ENCODE measurements around the gene RHBDL3. TPM values are rescaled to one million over a fixed set of nuclear protein-coding genes. Genes with fewer than 3 reads are reported as not detected.

RHBDL3 gene
- total RNA-seq, 4 donors from 2014 or later, result 0.29 to 3.8 (median 2.4) TPM; not detected in 1

- Histone ChIP-seq H3K27me3 (no peaks in the 10 kb centered on the region), H3K36me3 (no peaks in the 10 kb centered on the region), H3K4me3 (no peak overlapping the region), H3K27ac (no peak overlapping the region), H3K9me3 (no peaks in the 10 kb centered on the region), H3K4me1 (no peaks in the 10 kb centered on the region)
- intact Hi-C loops (cut with DNase I; ENCODE audit: low total_unique reads), result no loop called here
- DNase-seq, result peak; percentile 81
- TF ChIP-seq POLR2A (IDR thresholded peaks at IDR 0.05), result no peak
- peak; percentile 93 to 97 (median 96) for TF ChIP-seq CTCF (IDR thresholded peaks at IDR 0.05)
These were observed 12.5 kb upstream of the RHBDL3 start for GRCh38 chr17:32253117-32253611.

GRCh38 chr17:32256012-32256700, 9.5 kb upstream of the RHBDL3 start:
- Histone ChIP-seq H3K4me3 (no peak overlapping the region), H3K9me3 (no peaks in the 10 kb centered on the region), H3K27me3 (no peaks in the 10 kb centered on the region), H3K27ac (no peak overlapping the region), H3K36me3 (no peaks in the 10 kb centered on the region), H3K4me1 (no peaks in the 10 kb centered on the region)
- intact Hi-C loops (cut with DNase I; ENCODE audit: low total_unique reads), result loop anchor here (5.0 kb wide), 1 partner anchor 66 kb away; no protein-coding TSS in a partner anchor
- DNase-seq, result no peak
- TF ChIP-seq POLR2A (IDR thresholded peaks at IDR 0.05) (no peak), CTCF (IDR thresholded peaks at IDR 0.05) (no peak)

GRCh38 chr17:32256701-32257019, 9.0 kb upstream of the RHBDL3 start:
- no peaks in the 10 kb centered on the region for H3K9me3 ChIP-seq
- intact Hi-C loops (cut with DNase I; ENCODE audit: low total_unique reads), result loop anchor here (5.0 kb wide), 1 partner anchor 66 kb away; no protein-coding TSS in a partner anchor
- TF ChIP-seq CTCF (IDR thresholded peaks at IDR 0.05) (no peak), POLR2A (IDR thresholded peaks at IDR 0.05) (no peak)

GRCh38 chr17:32258383-32259140, 7.1 kb upstream of the RHBDL3 start:
- TF ChIP-seq CTCF (IDR thresholded peaks at IDR 0.05) (no peak), POLR2A (IDR thresholded peaks at IDR 0.05) (no peak)
- H3K27me3 ChIP-seq, result no peaks in the 10 kb centered on the region
- no peak for DNase-seq
- no peaks in the 10 kb centered on the region for H3K4me1 ChIP-seq
- intact Hi-C loops (cut with DNase I; ENCODE audit: low total_unique reads), result loop anchor here (5.0 kb wide), 1 partner anchor 64 kb away; no protein-coding TSS in a partner anchor
- H3K4me3 ChIP-seq, result no peak overlapping the region
- H3K36me3 ChIP-seq, result no peaks in the 10 kb centered on the region
- no peak overlapping the region for H3K27ac ChIP-seq
- no peaks in the 10 kb centered on the region for H3K9me3 ChIP-seq

More at GRCh38 chr17:32256701-32257019, 9.0 kb upstream of the RHBDL3 start:
- no peak overlapping the region for H3K4me3 ChIP-seq
- no peaks in the 10 kb centered on the region for H3K27me3 ChIP-seq
- H3K36me3 ChIP-seq, result no peaks in the 10 kb centered on the region
- DNase-seq, result no peak
- no peaks in the 10 kb centered on the region for H3K4me1 ChIP-seq
- H3K27ac ChIP-seq, result no peak overlapping the region

GRCh38 chr17:32259586-32259985, 6.0 kb upstream of the RHBDL3 start:
- intact Hi-C loops (cut with DNase I; ENCODE audit: low total_unique reads), result loop anchor here (5.0 kb wide), 1 partner anchor 63 kb away; no protein-coding TSS in a partner anchor
- DNase-seq, result no peak
- H3K9me3 ChIP-seq, result no peaks in the 10 kb centered on the region
- H3K36me3 ChIP-seq, result no peaks in the 10 kb centered on the region
- TF ChIP-seq POLR2A (IDR thresholded peaks at IDR 0.05) (no peak), CTCF (IDR thresholded peaks at IDR 0.05) (no peak)
- no peak overlapping the region for H3K27ac ChIP-seq
- H3K27me3 ChIP-seq, result no peaks in the 10 kb centered on the region
- no peak overlapping the region for H3K4me3 ChIP-seq
- H3K4me1 ChIP-seq, result no peaks in the 10 kb centered on the region

Measured in uterus (tissue), 4 donors.